NCI-H82 (cell line): ENCODE results near the gene GSE1.

ENCODE experiments used
- DNase-seq: peaks from one replicate; lab custom pipeline; 2025; lab: John Stamatoyannopoulos, UW

The GSE1 gene

DNA sequence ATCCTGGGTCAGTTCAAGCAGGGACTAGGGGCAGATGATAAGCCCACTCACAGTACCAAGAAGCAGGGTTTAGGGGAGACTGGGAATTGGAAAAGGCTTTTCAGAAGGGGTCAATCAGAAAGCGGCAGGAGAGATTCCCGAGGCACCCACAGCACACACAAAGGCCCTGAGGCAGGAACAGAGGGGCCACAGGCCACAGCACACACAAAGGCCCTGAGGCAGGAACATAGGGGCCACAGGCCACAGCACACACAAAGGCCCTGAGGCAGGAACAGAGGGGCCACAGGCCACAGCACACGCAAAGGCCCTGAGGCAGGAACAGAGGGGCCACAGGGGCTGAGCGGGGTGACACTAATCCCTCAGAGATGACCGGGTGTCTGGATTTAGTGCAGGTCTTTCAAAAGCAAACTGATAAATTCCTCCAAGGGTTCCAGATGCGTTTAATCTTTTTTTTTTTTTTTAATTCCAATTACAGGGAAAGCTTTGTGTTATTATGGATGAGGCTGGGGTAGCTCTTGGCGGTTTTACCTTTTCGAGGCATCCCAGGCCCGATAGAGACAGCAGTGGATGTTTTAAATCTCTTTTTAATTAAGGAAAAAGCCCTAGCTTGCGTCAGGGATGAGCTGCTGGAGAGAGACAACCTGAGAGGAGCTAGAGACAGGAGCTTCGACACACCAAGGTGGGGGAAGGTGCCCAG lies 106.6 kb downstream of the GSE1 start:
- DNase-seq: peak; percentile 75

DNA sequence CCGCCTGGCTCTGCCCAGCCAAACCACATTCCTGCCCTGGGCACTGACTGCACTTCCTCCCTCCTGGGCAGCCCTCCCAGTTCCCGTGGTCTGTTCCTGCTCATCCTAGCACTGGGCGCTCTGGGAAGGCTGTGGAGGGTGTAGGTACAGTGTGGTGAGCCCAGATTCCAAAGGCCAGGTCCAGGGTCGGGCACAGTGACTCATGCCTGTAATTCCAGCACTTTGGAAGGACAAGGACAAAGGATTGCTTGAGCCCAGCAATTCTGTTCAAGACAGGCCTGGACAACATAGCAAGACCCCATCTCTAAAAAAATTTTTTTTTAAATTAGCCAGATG lies 107.1 kb downstream of the GSE1 start:
- DNase-seq: no peak

GRCh38 chr16:85722128-85722893 lies 109.2 kb downstream of the GSE1 start:
- DNase-seq: no peak

- no peak for DNase-seq
Observed at GRCh38 chr16:85724126-85724879, 111.2 kb downstream of the GSE1 start.

DNA sequence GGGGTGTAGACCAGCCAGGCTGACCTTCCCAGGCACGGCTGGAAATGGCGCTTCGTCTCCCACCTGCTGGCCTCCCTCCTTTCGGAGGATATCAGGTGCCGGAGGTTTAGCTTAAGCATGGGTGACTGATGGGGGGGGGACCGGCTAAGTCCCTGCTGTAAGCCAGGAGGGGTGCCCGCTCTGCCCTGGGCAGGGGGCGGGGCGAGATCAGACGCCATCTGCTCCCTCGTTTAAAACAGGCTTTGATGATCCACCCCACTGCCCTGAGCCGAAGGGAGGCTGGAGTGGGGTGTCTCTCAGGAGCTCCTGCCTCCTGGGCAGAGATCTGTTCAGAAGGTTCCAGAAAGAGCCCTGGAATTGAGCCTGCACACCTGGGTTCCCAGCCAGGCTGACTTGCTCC lies 111.8 kb downstream of the GSE1 start:
- DNase-seq: peak; percentile 95
